AG09319 (cell line): ENCODE data around the gene PCNX2.

Experiments used
- DNase-seq: peaks from one replicate; pipeline ENCODE4 v3.0.0-alpha.2; 2010; ENCODE audit warnings: low read depth; ENCODE audit errors: extremely low read depth
- TF ChIP-seq, protein P1 (sequence below): IDR thresholded peaks from 2 replicates; pipeline ENCODE4 v1.5.1; 2011; ENCODE audit warnings: low read depth, mild to moderate bottlenecking, inconsistent platforms, low read length, moderate library complexity

Gene PCNX2

DNA sequence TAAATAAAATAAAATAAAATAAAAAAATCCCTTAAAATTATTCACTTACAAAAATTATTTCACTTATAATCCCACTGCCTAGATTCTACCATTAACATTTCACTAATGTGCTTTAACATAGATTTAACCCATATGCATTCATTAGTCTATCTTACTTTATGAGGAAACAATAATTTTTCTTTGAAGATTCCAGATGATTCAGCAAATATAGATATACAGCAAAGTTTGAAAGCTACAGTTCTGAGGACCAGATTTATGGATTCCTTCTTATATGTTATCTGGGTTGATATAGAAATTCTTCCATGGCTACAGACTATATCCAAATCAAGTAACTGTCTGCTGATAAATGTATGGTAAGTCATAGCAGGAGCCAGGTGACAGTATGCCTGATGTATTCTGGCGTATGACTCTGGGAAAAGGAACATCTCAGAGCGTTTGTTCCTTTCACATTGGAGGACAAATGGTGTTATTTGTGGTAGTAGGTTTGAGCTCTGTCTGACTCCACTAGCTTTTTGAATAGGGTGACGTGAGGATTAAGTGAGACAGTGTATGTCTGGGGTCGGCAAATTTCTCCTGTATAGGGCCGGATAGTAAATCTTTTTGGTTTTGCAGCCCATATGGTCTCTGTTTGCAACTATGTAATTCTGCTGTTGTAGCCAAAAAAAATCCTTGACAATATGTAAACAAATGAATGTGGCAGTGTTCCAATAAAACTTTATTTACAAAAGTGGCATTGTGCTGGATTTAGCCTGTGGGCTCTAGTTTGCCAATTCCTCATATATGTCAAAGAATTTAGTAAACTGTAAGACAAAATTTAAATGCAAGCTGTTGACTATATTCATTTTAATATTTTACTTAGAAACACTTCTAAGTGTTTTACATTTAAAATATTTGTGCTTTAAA, 41.3 kb upstream of the PCNX2 start:
- no peak for DNase-seq
- TF ChIP-seq, protein P1, sequence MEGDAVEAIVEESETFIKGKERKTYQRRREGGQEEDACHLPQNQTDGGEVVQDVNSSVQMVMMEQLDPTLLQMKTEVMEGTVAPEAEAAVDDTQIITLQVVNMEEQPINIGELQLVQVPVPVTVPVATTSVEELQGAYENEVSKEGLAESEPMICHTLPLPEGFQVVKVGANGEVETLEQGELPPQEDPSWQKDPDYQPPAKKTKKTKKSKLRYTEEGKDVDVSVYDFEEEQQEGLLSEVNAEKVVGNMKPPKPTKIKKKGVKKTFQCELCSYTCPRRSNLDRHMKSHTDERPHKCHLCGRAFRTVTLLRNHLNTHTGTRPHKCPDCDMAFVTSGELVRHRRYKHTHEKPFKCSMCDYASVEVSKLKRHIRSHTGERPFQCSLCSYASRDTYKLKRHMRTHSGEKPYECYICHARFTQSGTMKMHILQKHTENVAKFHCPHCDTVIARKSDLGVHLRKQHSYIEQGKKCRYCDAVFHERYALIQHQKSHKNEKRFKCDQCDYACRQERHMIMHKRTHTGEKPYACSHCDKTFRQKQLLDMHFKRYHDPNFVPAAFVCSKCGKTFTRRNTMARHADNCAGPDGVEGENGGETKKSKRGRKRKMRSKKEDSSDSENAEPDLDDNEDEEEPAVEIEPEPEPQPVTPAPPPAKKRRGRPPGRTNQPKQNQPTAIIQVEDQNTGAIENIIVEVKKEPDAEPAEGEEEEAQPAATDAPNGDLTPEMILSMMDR, result no peak

DNA sequence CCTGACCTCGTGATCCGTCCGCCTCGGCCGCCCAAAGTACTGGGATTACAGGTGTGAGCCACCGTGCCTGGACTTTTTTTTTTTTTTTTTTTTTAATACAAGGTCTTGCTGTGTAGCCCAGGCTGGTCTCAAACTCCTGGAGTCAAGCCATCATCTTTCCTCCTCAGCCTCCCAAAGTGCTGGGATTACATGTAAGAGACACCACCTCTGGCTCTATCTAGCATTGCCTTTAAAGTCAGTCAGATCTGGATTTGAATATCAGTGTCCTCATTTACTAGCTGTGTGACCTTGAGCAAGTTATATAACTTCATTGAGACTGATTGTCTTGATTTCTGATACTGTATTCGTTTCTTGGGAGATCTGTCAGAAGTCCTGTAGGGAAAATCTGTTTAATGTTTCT, 38.6 kb upstream of the PCNX2 start:
- no peak for DNase-seq
- TF ChIP-seq, protein P1, result no peak

DNA sequence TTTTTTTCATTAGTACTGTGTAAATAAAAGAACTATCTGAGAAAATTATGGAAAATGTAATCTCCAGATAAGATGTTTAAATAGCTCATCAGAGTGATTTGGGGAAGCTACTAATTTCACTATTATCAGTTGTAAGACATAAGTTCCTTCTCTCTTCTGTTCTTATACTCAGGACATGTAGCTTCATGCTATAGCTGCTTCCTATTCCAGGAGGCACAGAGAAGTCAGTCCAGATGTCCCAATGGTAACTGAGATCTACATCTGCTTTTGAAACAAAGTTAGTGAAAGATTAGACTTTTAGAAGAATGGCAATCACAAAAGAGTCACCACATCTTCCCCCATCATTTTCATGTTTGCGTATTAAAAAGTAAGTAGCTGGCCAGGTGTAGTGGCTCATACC, 37.6 kb upstream of the PCNX2 start:
- TF ChIP-seq, protein P1, result no peak

DNA sequence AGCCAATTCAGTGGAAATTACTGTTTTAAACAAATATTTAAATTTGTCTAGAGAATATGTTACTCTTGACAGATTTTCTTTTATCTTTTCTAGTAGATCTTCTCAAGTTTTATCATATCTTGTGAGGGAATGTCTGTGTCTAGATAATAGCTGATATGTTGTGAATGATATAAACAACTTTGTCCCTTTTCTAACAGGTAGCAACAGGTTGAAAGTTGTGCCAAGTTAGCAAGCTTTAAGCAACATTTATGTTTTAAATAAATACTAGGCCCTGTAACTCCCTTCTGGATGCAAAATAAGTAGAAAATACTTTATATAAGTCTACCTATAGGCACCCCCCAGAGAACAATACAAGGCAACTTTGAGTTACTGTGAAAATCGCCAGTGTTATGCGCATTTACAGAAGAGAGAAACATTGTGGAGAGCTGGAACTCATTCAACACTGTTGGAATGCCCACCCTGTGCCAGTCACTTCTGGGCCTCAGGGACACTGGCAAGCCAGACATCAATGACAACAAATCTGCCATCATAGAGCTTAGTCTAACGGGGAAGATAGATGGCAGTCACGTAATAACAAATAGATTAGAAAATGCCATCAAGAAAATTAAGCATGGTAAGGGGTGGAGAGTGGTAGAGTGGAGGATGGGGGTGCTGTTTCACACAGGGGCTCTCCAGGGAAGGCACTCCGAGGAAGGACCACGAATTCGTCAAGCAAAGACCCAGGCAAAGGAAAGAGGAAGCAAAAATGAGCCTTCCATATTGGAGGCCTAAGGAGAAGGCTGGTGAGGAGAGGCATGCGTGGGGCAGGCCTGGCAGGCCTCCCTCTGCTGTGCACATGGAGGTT, 36.4 kb upstream of the PCNX2 start:
- TF ChIP-seq, protein P1, result no peak
- no peak for DNase-seq

More for the DNA sequence above, 37.6 kb upstream of the PCNX2 start:
- no peak for DNase-seq

DNA sequence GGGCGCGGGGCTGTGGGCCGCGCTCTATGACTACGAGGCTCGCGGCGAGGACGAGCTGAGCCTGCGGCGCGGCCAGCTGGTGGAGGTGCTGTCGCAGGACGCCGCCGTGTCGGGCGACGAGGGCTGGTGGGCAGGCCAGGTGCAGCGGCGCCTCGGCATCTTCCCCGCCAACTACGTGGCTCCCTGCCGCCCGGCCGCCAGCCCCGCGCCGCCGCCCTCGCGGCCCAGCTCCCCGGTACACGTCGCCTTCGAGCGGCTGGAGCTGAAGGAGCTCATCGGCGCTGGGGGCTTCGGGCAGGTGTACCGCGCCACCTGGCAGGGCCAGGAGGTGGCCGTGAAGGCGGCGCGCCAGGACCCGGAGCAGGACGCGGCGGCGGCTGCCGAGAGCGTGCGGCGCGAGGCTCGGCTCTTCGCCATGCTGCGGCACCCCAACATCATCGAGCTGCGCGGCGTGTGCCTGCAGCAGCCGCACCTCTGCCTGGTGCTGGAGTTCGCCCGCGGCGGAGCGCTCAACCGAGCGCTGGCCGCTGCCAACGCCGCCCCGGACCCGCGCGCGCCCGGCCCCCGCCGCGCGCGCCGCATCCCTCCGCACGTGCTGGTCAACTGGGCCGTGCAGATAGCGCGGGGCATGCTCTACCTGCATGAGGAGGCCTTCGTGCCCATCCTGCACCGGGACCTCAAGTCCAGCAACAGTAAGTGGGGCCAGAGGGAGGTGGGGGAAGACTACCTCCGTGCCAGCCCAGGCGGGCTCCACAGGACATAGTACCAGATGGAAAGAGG, 32.8 kb upstream of the PCNX2 start:
- DNase-seq, result no peak
- TF ChIP-seq, protein P1, result no peak

DNA sequence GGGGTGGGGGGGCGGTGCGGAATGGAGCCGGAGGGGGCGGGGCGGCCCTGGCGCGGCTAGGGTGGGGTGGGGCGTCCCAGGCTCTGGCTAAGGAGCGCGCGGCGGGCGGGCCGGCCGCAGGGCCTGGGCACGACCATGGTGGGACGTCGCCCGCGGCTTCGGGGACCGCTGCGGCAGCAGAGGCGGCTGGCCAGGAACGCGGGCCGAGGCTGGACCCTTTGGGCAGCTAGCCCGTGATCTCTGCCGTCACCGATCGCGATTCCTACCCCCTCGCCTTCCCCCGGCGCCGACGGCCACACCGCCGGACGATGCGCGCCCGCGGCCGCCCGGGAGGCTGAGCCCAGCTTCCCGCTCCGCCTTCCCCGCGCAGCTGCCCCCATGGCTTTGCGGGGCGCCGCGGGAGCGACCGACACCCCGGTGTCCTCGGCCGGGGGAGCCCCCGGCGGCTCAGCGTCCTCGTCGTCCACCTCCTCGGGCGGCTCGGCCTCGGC, 32.2 kb upstream of the PCNX2 start, which contains the start of gene MAP3K21:
TSS of gene MAP3K21 (plus strand) at position 74 of the 491 bp plus-strand sequence. CDS start at position 379, 305 bp downstream.
- no peak for DNase-seq

More for the DNA sequence above, 32.2 kb upstream of the PCNX2 start, which contains the start of gene MAP3K21:
- TF ChIP-seq, protein P1, result no peak
